ENCODE data around the gene RILPL1. TPM values are rescaled to one million over a fixed set of nuclear protein-coding genes. Genes with fewer than 3 reads are reported as not detected.

Gene RILPL1
- total and polyA plus RNA-seq, 9 of the 15 experiments (the other 6 are each of a cell fraction or from before 2014, with no cell fraction given) = 0.25 to 10.6 (median 8.6) TPM

DNA sequence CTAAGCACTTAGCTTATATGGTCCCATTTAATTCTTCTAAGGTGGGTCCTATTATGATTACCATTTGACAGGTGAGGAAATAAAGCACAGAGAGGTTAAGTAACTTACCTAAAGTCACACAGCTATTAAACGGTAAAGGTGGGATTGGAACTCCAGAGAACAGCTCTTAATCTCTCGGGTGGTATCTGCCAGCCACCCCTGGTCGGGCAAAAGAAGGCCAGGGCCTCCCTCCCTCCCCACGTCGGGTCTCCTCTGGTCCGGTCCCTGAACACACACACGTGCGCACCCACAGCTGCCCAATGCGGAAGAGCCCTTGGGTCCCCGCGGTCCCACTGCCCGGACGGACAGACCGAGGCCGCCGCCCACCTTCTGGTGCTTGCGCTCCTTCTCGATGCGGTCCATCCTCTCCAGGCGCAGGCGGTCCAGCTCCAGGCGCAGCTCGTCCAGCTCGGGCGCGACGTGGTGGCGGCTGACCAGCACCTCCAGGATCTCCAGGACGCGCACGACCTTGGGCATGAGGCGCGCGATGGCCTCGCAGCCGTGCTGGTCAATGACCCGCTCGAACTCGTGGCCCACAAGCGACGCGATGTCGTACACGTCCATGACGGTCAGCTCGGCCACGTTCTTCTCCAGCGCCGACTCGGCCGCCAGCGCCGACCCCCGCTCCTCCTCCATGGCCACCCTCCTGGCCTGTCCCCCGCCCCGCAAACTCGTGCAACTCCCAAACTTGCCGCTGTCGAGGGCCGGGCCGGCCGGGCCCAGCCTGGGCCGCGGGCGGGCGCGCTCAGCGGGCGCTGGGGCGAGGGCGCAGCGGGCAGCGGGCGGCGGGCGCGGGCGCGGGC, 490 bp downstream of the RILPL1 start (continued):
- TF ChIP-seq ATF7 (IDR thresholded peaks at IDR 0.05) (no peak), ZNF589 (CRISPR knock-in tag; IDR thresholded peaks at IDR 0.05; ENCODE audit: low read depth) (no peak), ZNF431 (CRISPR knock-in tag; IDR thresholded peaks at IDR 0.05) (no peak), TAF1 (IDR thresholded peaks at IDR 0.05; ENCODE audit: control insufficient read depth, extremely low read depth, insufficient read depth, low read length, severe bottlenecking) (no peak), ZBTB1 (CRISPR knock-in tag; IDR thresholded peaks at IDR 0.05; ENCODE audit: borderline replicate concordance, low read depth) (no peak; the same call in 1 of the 2 replicates), PHTF2 (CRISPR knock-in tag; IDR thresholded peaks at IDR 0.05) (no peak), HDAC3 (IDR thresholded peaks at IDR 0.05; ENCODE audit: borderline replicate concordance, partially characterized antibody) (no peak), FOXK1 (CRISPR knock-in tag; IDR thresholded peaks at IDR 0.05; ENCODE audit: borderline replicate concordance) (peak; percentile 77; the same call in 1 of the 2 replicates), DIDO1 (tag; IDR thresholded peaks at IDR 0.05; ENCODE audit: low read depth) (no peak), CREBBP (IDR thresholded peaks at IDR 0.05; ENCODE audit: low read depth, low read length) (no peak), CBFA2T3 (IDR thresholded peaks at IDR 0.05) (no peak), NUFIP1 (IDR thresholded peaks at IDR 0.05; ENCODE audit: partially characterized antibody) (no peak), RNF2 (IDR thresholded peaks at IDR 0.05) (no peak), KLF6 (CRISPR knock-in tag; IDR thresholded peaks at IDR 0.05; ENCODE audit: borderline replicate concordance) (no peak), CHD4 (IDR thresholded peaks at IDR 0.05; ENCODE audit: insufficient read depth, insufficient replicate concordance, low read depth, low read length, poor library complexity, severe bottlenecking) (peak; percentile 68)
- TF ChIP-seq, protein P1, sequence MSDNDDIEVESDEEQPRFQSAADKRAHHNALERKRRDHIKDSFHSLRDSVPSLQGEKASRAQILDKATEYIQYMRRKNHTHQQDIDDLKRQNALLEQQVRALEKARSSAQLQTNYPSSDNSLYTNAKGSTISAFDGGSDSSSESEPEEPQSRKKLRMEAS (CRISPR knock-in tag; IDR thresholded peaks at IDR 0.05) = peak; percentile 93
- TF ChIP-seq, protein P2, sequence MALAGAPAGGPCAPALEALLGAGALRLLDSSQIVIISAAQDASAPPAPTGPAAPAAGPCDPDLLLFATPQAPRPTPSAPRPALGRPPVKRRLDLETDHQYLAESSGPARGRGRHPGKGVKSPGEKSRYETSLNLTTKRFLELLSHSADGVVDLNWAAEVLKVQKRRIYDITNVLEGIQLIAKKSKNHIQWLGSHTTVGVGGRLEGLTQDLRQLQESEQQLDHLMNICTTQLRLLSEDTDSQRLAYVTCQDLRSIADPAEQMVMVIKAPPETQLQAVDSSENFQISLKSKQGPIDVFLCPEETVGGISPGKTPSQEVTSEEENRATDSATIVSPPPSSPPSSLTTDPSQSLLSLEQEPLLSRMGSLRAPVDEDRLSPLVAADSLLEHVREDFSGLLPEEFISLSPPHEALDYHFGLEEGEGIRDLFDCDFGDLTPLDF (CRISPR knock-in tag; IDR thresholded peaks at IDR 0.05) = peak; percentile 31; the same call in 1 of the 2 replicates
- TF ChIP-seq, protein P3, sequence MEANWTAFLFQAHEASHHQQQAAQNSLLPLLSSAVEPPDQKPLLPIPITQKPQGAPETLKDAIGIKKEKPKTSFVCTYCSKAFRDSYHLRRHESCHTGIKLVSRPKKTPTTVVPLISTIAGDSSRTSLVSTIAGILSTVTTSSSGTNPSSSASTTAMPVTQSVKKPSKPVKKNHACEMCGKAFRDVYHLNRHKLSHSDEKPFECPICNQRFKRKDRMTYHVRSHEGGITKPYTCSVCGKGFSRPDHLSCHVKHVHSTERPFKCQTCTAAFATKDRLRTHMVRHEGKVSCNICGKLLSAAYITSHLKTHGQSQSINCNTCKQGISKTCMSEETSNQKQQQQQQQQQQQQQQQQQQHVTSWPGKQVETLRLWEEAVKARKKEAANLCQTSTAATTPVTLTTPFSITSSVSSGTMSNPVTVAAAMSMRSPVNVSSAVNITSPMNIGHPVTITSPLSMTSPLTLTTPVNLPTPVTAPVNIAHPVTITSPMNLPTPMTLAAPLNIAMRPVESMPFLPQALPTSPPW (CRISPR knock-in tag; IDR thresholded peaks at IDR 0.05) = no peak
- TF ChIP-seq, protein P4, sequence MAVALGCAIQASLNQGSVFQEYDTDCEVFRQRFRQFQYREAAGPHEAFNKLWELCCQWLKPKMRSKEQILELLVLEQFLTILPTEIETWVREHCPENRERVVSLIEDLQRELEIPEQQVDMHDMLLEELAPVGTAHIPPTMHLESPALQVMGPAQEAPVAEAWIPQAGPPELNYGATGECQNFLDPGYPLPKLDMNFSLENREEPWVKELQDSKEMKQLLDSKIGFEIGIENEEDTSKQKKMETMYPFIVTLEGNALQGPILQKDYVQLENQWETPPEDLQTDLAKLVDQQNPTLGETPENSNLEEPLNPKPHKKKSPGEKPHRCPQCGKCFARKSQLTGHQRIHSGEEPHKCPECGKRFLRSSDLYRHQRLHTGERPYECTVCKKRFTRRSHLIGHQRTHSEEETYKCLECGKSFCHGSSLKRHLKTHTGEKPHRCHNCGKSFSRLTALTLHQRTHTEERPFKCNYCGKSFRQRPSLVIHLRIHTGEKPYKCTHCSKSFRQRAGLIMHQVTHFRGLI (CRISPR knock-in tag; IDR thresholded peaks at IDR 0.05) = no peak
- TF ChIP-seq, protein P5, sequence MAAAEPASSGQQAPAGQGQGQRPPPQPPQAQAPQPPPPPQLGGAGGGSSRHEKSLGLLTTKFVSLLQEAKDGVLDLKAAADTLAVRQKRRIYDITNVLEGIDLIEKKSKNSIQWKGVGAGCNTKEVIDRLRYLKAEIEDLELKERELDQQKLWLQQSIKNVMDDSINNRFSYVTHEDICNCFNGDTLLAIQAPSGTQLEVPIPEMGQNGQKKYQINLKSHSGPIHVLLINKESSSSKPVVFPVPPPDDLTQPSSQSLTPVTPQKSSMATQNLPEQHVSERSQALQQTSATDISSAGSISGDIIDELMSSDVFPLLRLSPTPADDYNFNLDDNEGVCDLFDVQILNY (CRISPR knock-in tag; IDR thresholded peaks at IDR 0.05) = no peak; the same call in none of the 2 replicates
- TF ChIP-seq, protein P6, sequence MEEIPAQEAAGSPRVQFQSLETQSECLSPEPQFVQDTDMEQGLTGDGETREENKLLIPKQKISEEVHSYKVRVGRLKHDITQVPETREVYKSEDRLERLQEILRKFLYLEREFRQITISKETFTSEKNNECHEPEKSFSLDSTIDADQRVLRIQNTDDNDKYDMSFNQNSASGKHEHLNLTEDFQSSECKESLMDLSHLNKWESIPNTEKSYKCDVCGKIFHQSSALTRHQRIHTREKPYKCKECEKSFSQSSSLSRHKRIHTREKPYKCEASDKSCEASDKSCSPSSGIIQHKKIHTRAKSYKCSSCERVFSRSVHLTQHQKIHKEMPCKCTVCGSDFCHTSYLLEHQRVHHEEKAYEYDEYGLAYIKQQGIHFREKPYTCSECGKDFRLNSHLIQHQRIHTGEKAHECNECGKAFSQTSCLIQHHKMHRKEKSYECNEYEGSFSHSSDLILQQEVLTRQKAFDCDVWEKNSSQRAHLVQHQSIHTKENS (CRISPR knock-in tag; IDR thresholded peaks at IDR 0.05) = no peak

Data from K562 (cell line).